K562 (cell line): ENCODE results near the gene ZCCHC14. TPM values are rescaled to one million over a fixed set of nuclear protein-coding genes. Genes with fewer than 3 reads are reported as not detected.
A peak's percentile ranks its signal among the peaks of the same experiment; 100 is the strongest.

Source experiments
- ARID1B ChIP-seq: fragments of 450-650 bp; IDR thresholded peaks from 2 replicates; pipeline ENCODE4 v1.6.1; 2016; ENCODE audit warnings: antibody characterized with exemption, mild to moderate bottlenecking, inconsistent platforms
- BDP1 ChIP-seq: IDR thresholded peaks from 3 replicates; pipeline ENCODE4 v1.6.1; 2011; ENCODE audit not compliant: insufficient read length, insufficient read depth
- CEBPG ChIP-seq, 3 experiments: fragments of 200-800 bp in 1 of 3; sonication (Bioruptor generic) in 1 of 3; sonication (generic) in 1 of 3; formaldehyde crosslinking in 1 of 3; IDR thresholded peaks in 2 of 3; conservative IDR thresholded peaks in 1 of 3; 2 replicates each; pipeline versions ENCODE4 v1.6.1 to v1.8.0; 2016 to 2022; ENCODE audit warnings: missing compliant biosample characterization in 2 of 3, missing genetic modification characterization in 2 of 3, mild to moderate bottlenecking in 1 of 3, missing genetic modification reagents in 1 of 3
- CHD2 ChIP-seq: IDR thresholded peaks from 2 replicates; pipeline ENCODE4 v1.6.1; 2011; ENCODE audit warnings: low read depth, low read length
- CTCFL ChIP-seq: IDR thresholded peaks from 2 replicates; pipeline ENCODE4 v1.6.1; 2011; ENCODE audit warnings: borderline replicate concordance, low read depth, mild to moderate bottlenecking, moderate library complexity, low read length; ENCODE audit not compliant: insufficient read depth, poor library complexity, severe bottlenecking
- DPF2 ChIP-seq: fragments of 450-650 bp; IDR thresholded peaks from 2 replicates; pipeline ENCODE4 v1.6.1; 2016
- EP300 ChIP-seq: IDR thresholded peaks from 2 replicates; pipeline ENCODE4 v1.6.1; 2012; ENCODE audit warnings: low read length, improper control_type of control experiment
- FUS ChIP-seq: fragments of 200-400 bp; formaldehyde crosslinking; optimal IDR thresholded peaks from 2 replicates; pipeline ENCODE3; 2017; ENCODE audit warnings: low read depth, low read length
- HNRNPK ChIP-seq: fragments of 200-400 bp; formaldehyde crosslinking; IDR thresholded peaks from one replicate; pipeline ENCODE4 v1.6.1; 2018; ENCODE audit warnings: mild to moderate bottlenecking, low read depth, low read length; ENCODE audit not compliant: poor library complexity, severe bottlenecking
- ID3 ChIP-seq, 2 experiments: fragments of 250-450 bp in 1 of 2; fragments of 450-650 bp in 1 of 2; sonication (Bioruptor Pico) in 1 of 2; IDR thresholded peaks; 2 replicates each; pipeline versions ENCODE4 v1.6.1 to v1.8.0; 2016 to 2021; ENCODE audit warnings: mild to moderate bottlenecking in 2 of 2, moderate library complexity in 2 of 2, missing compliant biosample characterization in 1 of 2, missing genetic modification characterization in 1 of 2
- MAZ ChIP-seq, 2 experiments: fragments of 450-650 bp in 1 of 2; sonication (generic) in 1 of 2; formaldehyde crosslinking; IDR thresholded peaks in 1 of 2; conservative IDR thresholded peaks in 1 of 2; 2 replicates each; pipeline versions ENCODE4 v1.4.0 to v1.5.0; 2020; ENCODE audit warnings: mild to moderate bottlenecking in 1 of 2, missing genetic modification reagents in 1 of 2
- MEIS2 ChIP-seq: fragments of 450-650 bp; IDR thresholded peaks from 2 replicates; pipeline ENCODE4 v1.6.1; 2014; ENCODE audit warnings: mild to moderate bottlenecking; ENCODE audit not compliant: partially characterized antibody
- MITF ChIP-seq: IDR thresholded peaks from 2 replicates; pipeline ENCODE4 v1.6.1; 2014; ENCODE audit warnings: antibody characterized with exemption
- MLX ChIP-seq, 2 experiments: fragments of 450-650 bp in 1 of 2; sonication (generic) in 1 of 2; formaldehyde crosslinking; conservative IDR thresholded peaks; 2 replicates each; pipeline versions ENCODE4 v1.4.0 to v1.8.1; 2020 to 2022; ENCODE audit warnings: mild to moderate bottlenecking in 1 of 2, missing genetic modification reagents in 1 of 2
- MYC ChIP-seq, 2 experiments: fragments of 250-450 bp in 1 of 2; sonication (Bioruptor Pico) in 1 of 2; IDR thresholded peaks; 2 replicates each; pipeline versions ENCODE4 v1.5.1 to v1.6.1; 2012 to 2021; ENCODE audit warnings: low read depth in 2 of 2, borderline replicate concordance in 1 of 2, improper control_type of control experiment in 1 of 2, low read length in 1 of 2, mild to moderate bottlenecking in 1 of 2, moderate library complexity in 1 of 2
- NFRKB ChIP-seq: fragments of 450-650 bp; IDR thresholded peaks from 2 replicates; pipeline ENCODE4 v1.6.1; 2016; ENCODE audit warnings: low read depth
- NR2C1 ChIP-seq, 2 experiments: fragments of 450-650 bp; IDR thresholded peaks; 2 replicates each; pipeline ENCODE4 v1.6.1; 2017; ENCODE audit warnings: mild to moderate bottlenecking in 2 of 2, antibody characterized with exemption in 1 of 2, inconsistent platforms in 1 of 2, missing compliant biosample characterization in 1 of 2, missing genetic modification characterization in 1 of 2
- TAF9B ChIP-seq: fragments of 450-650 bp; IDR thresholded peaks from 2 replicates; pipeline ENCODE4 v1.6.1; 2018; ENCODE audit warnings: mild to moderate bottlenecking; ENCODE audit not compliant: partially characterized antibody
- U2AF2 ChIP-seq: fragments of 200-400 bp; formaldehyde crosslinking; optimal IDR thresholded peaks from 2 replicates; pipeline ENCODE3; 2017; ENCODE audit warnings: low read depth, mild to moderate bottlenecking, low read length
- ZBTB9 ChIP-seq: fragments of 450-650 bp; formaldehyde crosslinking; IDR thresholded peaks from 2 replicates; pipeline ENCODE4 v1.4.0; 2020; ENCODE audit warnings: mild to moderate bottlenecking, moderate library complexity
- ZFX ChIP-seq: sonication (generic); formaldehyde crosslinking; IDR thresholded peaks from 2 replicates; pipeline ENCODE4 v1.8.0; 2022; ENCODE audit warnings: mild to moderate bottlenecking, missing genetic modification reagents, moderate library complexity
- polyA plus RNA-seq, 8 experiments: library from polyadenylated mRNA; depleted of rRNA in 4 of 8; stranded (reverse) in 5 of 8; unstranded in 3 of 8; fragments of >200 nt; fragmentation: Nextera tagmentation in 2 of 8; fragmentation: Illumina TruSeq in 1 of 8; extraction: Ambion mirVana in 2 of 8; extraction: Trizol in 1 of 8; gene quantifications; 2 replicates each; pipeline versions ENCODE4 v1.2.1 to v1.2.3, GENCODE V29; 2011 to 2014; ENCODE audit warnings: inconsistent platforms in 1 of 8, missing spikeins in 1 of 8
- total RNA-seq, 7 experiments: library from RNA; depleted of rRNA in 6 of 7; stranded (reverse); fragments of >200 nt in 6 of 7; fragmentation: Illumina TruSeq in 2 of 7; extraction: Trizol in 2 of 7; gene quantifications; 2 replicates each; pipeline versions ENCODE4 v1.2.1 to v1.2.3, GENCODE V29; 2011 to 2021; ENCODE audit warnings: low replicate concordance in 1 of 7

The ZCCHC14 gene
- total and polyA plus RNA-seq, 9 of the 15 experiments (the other 6 are each of a cell fraction or from before 2014, with no cell fraction given): 1.5 to 12.4 (median 2.9) TPM

- 0 out of 2 replicates have a peak, but pooled peaks have one; percentile 6 for TF ChIP-seq MYC (IDR thresholded peaks at IDR 0.05; ENCODE audit: low read depth, low read length)
- no peak for TF ChIP-seq MYC (CRISPR knock-in tag; IDR thresholded peaks at IDR 0.05; ENCODE audit: borderline replicate concordance, low read depth)
- 0 out of 2 replicates have a peak, but pooled peaks have one; percentile 19 for TF ChIP-seq DPF2
- no peak for TF ChIP-seq ID3 (CRISPR knock-in tag; IDR thresholded peaks at IDR 0.05)
- TF ChIP-seq ID3 (tag; IDR thresholded peaks at IDR 0.05): no peak
- no peak for TF ChIP-seq BDP1
- TF ChIP-seq MLX (CRISPR knock-in tag; conservative IDR thresholded peaks at IDR 0.05): no peak
- 0 out of 4 replicates have a peak, but pooled peaks of 1 of the 2 experiments have one; percentile 7 for TF ChIP-seq MAZ (CRISPR knock-in tag; conservative IDR thresholded peaks at IDR 0.05 in 1 of 2, IDR thresholded peaks at IDR 0.05 in 1 of 2)
- TF ChIP-seq CTCFL: no peak
- no peak for TF ChIP-seq CEBPG (CRISPR knock-in tag; IDR thresholded peaks at IDR 0.05)
- peak; percentile 83 to 94 for TF ChIP-seq CEBPG (tag; conservative IDR thresholded peaks at IDR 0.05 in 1 of 2, IDR thresholded peaks at IDR 0.05 in 1 of 2)
- no peak for TF ChIP-seq U2AF2
- peak; percentile 58 for TF ChIP-seq ZFX
- peak; percentile 90; the same call in 1 of the 2 replicates for TF ChIP-seq MITF
- 0 out of 2 replicates have a peak, but pooled peaks have one; percentile 20 for TF ChIP-seq ARID1B
- TF ChIP-seq NR2C1 (IDR thresholded peaks at IDR 0.05): no peak
- no peak for TF ChIP-seq NR2C1 (tag; IDR thresholded peaks at IDR 0.05)
- no peak for TF ChIP-seq CHD2
- 0 out of 2 replicates have a peak, but pooled peaks have one; percentile 7 for TF ChIP-seq ZBTB9
- TF ChIP-seq MEIS2: peak; percentile 82
- TF ChIP-seq HNRNPK: no peak
- no peak for TF ChIP-seq FUS
- no peak for TF ChIP-seq EP300
- no peak for TF ChIP-seq NFRKB
- no peak for TF ChIP-seq TAF9B
Observed at GRCh38 chr16:87465306-87465705, 27.5 kb downstream of the ZCCHC14 start (continued).
